Trophoblast cell (in vitro differentiated cells and primary cell): Measurements from ENCODE around the gene EPM2AIP1.
A peak's percentile ranks its signal among the peaks of the same experiment; 100 is the strongest.

ENCODE experiments used
- DNase-seq, 2 donors: peaks; one replicate each; pipeline ENCODE4 v3.0.0-alpha.2; 2016
- H2AFZ ChIP-seq: 2 replicates; pipeline ENCODE4 v1.6.1; 2013; ENCODE audit warnings: low read length, moderate library complexity, mild to moderate bottlenecking; ENCODE audit not compliant: insufficient read depth, poor library complexity
- H2AK5ac ChIP-seq: 2 replicates; pipeline ENCODE4 v1.6.1; 2013; ENCODE audit warnings: mild to moderate bottlenecking, low read length
- H2BK120ac ChIP-seq: 2 replicates; pipeline ENCODE4 v1.6.1; 2013; ENCODE audit warnings: low read length, mild to moderate bottlenecking, moderate library complexity; ENCODE audit not compliant: insufficient read depth, poor library complexity
- H2BK12ac ChIP-seq: 2 replicates; pipeline ENCODE4 v1.6.1; 2013; ENCODE audit warnings: mild to moderate bottlenecking, low read length, moderate library complexity
- H2BK5ac ChIP-seq: 2 replicates; pipeline ENCODE4 v1.6.1; 2013; ENCODE audit warnings: low read length, low read depth, moderate library complexity, mild to moderate bottlenecking; ENCODE audit not compliant: poor library complexity
- H3K14ac ChIP-seq: 2 replicates; pipeline ENCODE4 v1.6.1; 2013; ENCODE audit warnings: mild to moderate bottlenecking, low read length
- H3K18ac ChIP-seq: 2 replicates; pipeline ENCODE4 v1.6.1; 2013; ENCODE audit warnings: mild to moderate bottlenecking, low read length
- H3K23ac ChIP-seq: 2 replicates; pipeline ENCODE4 v1.6.1; 2013; ENCODE audit warnings: low read length
- H3K27ac ChIP-seq: 2 replicates; pipeline ENCODE4 v1.5.1; 2013; ENCODE audit warnings: low read depth, mild to moderate bottlenecking, inconsistent platforms, low read length, moderate library complexity
- H3K27me3 ChIP-seq: 2 replicates; pipeline ENCODE4 v1.6.1; 2013; ENCODE audit warnings: inconsistent platforms, mild to moderate bottlenecking, low read length, moderate library complexity; ENCODE audit not compliant: insufficient read depth
- H3K36me3 ChIP-seq, 2 experiments: 1 replicate in 1 of 2; 2 replicates in 1 of 2; pipeline ENCODE4 v1.6.1; 2013; ENCODE audit warnings: low read length in 2 of 2, mild to moderate bottlenecking in 2 of 2, moderate library complexity in 1 of 2; ENCODE audit not compliant: insufficient read depth in 2 of 2, control insufficient read depth in 1 of 2
- H3K4ac ChIP-seq: 2 replicates; pipeline ENCODE4 v1.6.1; 2013; ENCODE audit warnings: low read depth, mild to moderate bottlenecking, low read length, moderate library complexity
- H3K4me1 ChIP-seq, 2 experiments: 1 replicate in 1 of 2; 2 replicates in 1 of 2; pipeline ENCODE4 v1.6.1; 2013; ENCODE audit warnings: low read length in 2 of 2, mild to moderate bottlenecking in 2 of 2, moderate library complexity in 1 of 2; ENCODE audit not compliant: insufficient read depth in 2 of 2, control insufficient read depth in 1 of 2
- H3K4me2 ChIP-seq: 2 replicates; pipeline ENCODE4 v1.6.1; 2013; ENCODE audit warnings: inconsistent platforms, mild to moderate bottlenecking, low read length, moderate library complexity
- H3K4me3 ChIP-seq: 2 replicates; pipeline ENCODE4 v1.5.1; 2013; ENCODE audit warnings: mild to moderate bottlenecking, low read depth, low read length, inconsistent platforms
- H3K79me1 ChIP-seq: one replicate; pipeline ENCODE4 v1.6.1; 2013; ENCODE audit warnings: low read length
- H3K79me2 ChIP-seq: 2 replicates; pipeline ENCODE4 v1.6.1; 2013; ENCODE audit warnings: low read length, mild to moderate bottlenecking; ENCODE audit not compliant: control insufficient read depth, insufficient read depth, poor library complexity
- H3K9ac ChIP-seq: 2 replicates; pipeline ENCODE4 v1.6.1; 2013; ENCODE audit warnings: mild to moderate bottlenecking, low read length
- H3K9me3 ChIP-seq: 2 replicates; pipeline ENCODE4 v1.6.1; 2013; ENCODE audit warnings: low read depth, mild to moderate bottlenecking, control low read depth, inconsistent platforms, low read length; ENCODE audit not compliant: insufficient read depth
- H4K12ac ChIP-seq: 2 replicates; pipeline ENCODE4 v1.6.1; 2013; ENCODE audit warnings: low read depth, mild to moderate bottlenecking, low read length, moderate library complexity
- H4K8ac ChIP-seq: 2 replicates; pipeline ENCODE4 v1.6.1; 2013; ENCODE audit warnings: low read depth, mild to moderate bottlenecking, low read length, moderate library complexity
- H4K91ac ChIP-seq: one replicate; pipeline ENCODE4 v1.6.1; 2013; ENCODE audit warnings: low read depth, mild to moderate bottlenecking, low read length, moderate library complexity
- WGBS: extraction: QIAGEN DNeasy Blood & Tissue Kit; methylation state at CpG from one replicate; pipeline ENCODE4 v1.1.7; 2013; ENCODE audit warnings: missing lambda C conversion rate; ENCODE audit not compliant: insufficient read length, insufficient coverage; ENCODE audit errors: extremely low coverage; 5-methylcytosine and 5-hydroxymethylcytosine counted together

EPM2AIP1 gene

GRCh38 chr3:36972163-36972562 is 20.8 kb downstream of the EPM2AIP1 start:
- Histone ChIP-seq H3K14ac (no peak overlapping the region), H3K79me2 (no peaks in the 10 kb centered on the region), H3K27me3 (no peaks in the 10 kb centered on the region), H3K4ac (no peak overlapping the region), H2AK5ac (no peak overlapping the region), H2BK12ac (no peak overlapping the region), H2AFZ (no peak overlapping the region), H2BK5ac (no peak overlapping the region), H3K23ac (no peak overlapping the region), H3K18ac (no peak overlapping the region), H3K9me3 (peaks cover 3% of the 10 kb centered on the region), H3K4me1 (peaks cover 0 to 4% of the 10 kb centered on the region in 2 experiments), H3K36me3 (peaks cover 0 to 2% of the 10 kb centered on the region in 2 experiments), H4K91ac (no peak overlapping the region), H2BK120ac (no peak overlapping the region), H3K4me3 (no peak overlapping the region), H4K12ac (no peak overlapping the region), H4K8ac (no peak overlapping the region), H3K79me1 (peaks cover 3% of the 10 kb centered on the region), H3K27ac (no peak overlapping the region), H3K9ac (no peak overlapping the region), H3K4me2 (no peak overlapping the region)
- DNase-seq, result no peak
- no CpG with 5 or more reads among the region's 2 CpGs for WGBS

DNA sequence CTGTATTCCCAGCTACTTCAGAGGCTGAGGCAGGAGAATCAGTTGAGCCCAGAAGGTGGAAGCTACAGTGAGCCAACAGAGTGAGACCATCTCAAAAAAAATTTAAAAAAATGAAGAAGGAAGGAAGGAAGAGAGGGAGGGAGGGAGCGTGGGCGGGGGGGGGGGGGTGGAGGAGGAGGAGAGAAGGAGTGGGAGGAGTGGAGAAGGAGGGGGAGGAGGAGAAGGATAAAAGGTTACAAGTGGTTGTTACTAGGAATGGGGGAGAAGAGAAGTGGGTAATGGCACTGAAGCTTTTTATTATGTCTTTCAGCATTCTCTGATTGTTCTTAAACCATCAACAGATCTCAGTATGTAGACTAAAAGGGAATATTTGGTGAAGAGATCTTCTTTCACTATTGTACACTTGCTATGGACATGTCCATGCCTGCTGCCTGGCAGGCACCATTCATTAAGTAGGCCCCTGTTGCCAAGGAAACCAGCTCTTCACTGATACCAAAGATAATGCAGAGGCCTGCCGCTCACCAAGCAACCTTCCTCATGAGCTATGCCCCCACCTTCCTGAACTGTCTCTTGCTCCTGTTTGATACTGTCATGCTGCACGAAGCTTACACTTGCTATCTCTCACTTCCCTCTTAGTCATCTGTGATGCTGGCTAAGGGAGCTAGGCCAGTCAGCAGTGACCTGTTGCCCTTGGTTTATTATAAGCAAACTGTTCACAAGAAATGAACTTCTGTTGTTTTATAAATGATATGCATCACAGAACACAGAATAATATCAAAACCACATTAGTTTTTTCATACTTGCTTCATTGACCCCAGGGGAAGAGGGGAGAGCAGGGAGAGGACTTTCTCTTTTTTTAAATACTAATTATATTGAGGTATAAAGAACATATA is 23.1 kb downstream of the EPM2AIP1 start:
- Histone ChIP-seq H3K79me2 (no peaks in the 10 kb centered on the region), H3K9ac (no peak overlapping the region), H2AK5ac (no peak overlapping the region)

GRCh38 chr3:36969085-36969484 is 23.8 kb downstream of the EPM2AIP1 start:
- Histone ChIP-seq H4K8ac (peak overlapping the region; percentile 83), H3K79me1 (peaks cover 7% of the 10 kb centered on the region), H3K18ac (peak overlapping the region; percentile 73), H2AK5ac (no peak overlapping the region), H3K27ac (peak overlapping the region; percentile 27), H2AFZ (peak overlapping the region; percentile 40), H3K9me3 (no peaks in the 10 kb centered on the region), H3K4me1 (peaks cover 6 to 7% of the 10 kb centered on the region in 2 experiments), H3K36me3 (no peaks in the 10 kb centered on the region), H3K9ac (no peak overlapping the region), H3K79me2 (no peaks in the 10 kb centered on the region), H2BK5ac (peak overlapping the region; percentile 83), H3K4ac (no peak overlapping the region), H3K4me3 (no peak overlapping the region), H2BK12ac (peak overlapping the region; percentile 92), H2BK120ac (no peak overlapping the region), H4K91ac (peak overlapping the region; percentile 84), H4K12ac (no peak overlapping the region), H3K14ac (peak overlapping the region; percentile 81), H3K4me2 (no peak overlapping the region), H3K23ac (no peak overlapping the region), H3K27me3 (no peaks in the 10 kb centered on the region)
- no peak for DNase-seq
- no CpG with 5 or more reads among the region's 4 CpGs for WGBS

More for the DNA sequence above, 23.1 kb downstream of the EPM2AIP1 start:
- no peak overlapping the region for H3K23ac ChIP-seq
- peak overlapping the region; percentile 83 for H2BK5ac ChIP-seq
- H3K14ac ChIP-seq, result peak overlapping the region; percentile 81
- peak overlapping the region; percentile 73 for H3K18ac ChIP-seq
- DNase-seq, result peak; percentile 33 to 47
- peak overlapping the region; percentile 92 for H2BK12ac ChIP-seq
- peak overlapping the region; percentile 27 for H3K27ac ChIP-seq
- no peaks in the 10 kb centered on the region for H3K27me3 ChIP-seq
- no CpG with 5 or more reads among the region's 4 CpGs for WGBS
- peak overlapping the region; percentile 83 for H4K8ac ChIP-seq
- no peak overlapping the region for H3K4me2 ChIP-seq
- H3K4ac ChIP-seq, result no peak overlapping the region
- peak overlapping the region; percentile 40 for H2AFZ ChIP-seq
- H2BK120ac ChIP-seq, result no peak overlapping the region
- H4K91ac ChIP-seq, result peak overlapping the region; percentile 84
- H3K36me3 ChIP-seq, result peaks cover 0 to 2% of the 10 kb centered on the region in 2 experiments
- H3K9me3 ChIP-seq, result no peaks in the 10 kb centered on the region
- peaks cover 7% of the 10 kb centered on the region for H3K79me1 ChIP-seq
- H3K4me1 ChIP-seq, result peaks cover 6 to 7% of the 10 kb centered on the region in 2 experiments
- H3K4me3 ChIP-seq, result no peak overlapping the region
- no peak overlapping the region for H4K12ac ChIP-seq

GRCh38 chr3:36965440-36965839 is 27.5 kb downstream of the EPM2AIP1 start:
- Histone ChIP-seq H2AFZ (no peak overlapping the region), H3K27ac (peak overlapping the region; percentile 63), H3K14ac (no peak overlapping the region), H2BK12ac (no peak overlapping the region), H4K91ac (peak overlapping the region; percentile 92), H3K79me2 (no peaks in the 10 kb centered on the region), H3K4me2 (peak overlapping the region; percentile 52), H3K9ac (no peak overlapping the region), H3K36me3 (no peaks in the 10 kb centered on the region), H3K4me3 (no peak overlapping the region), H3K4ac (no peak overlapping the region), H3K23ac (no peak overlapping the region), H3K27me3 (no peaks in the 10 kb centered on the region), H4K12ac (no peak overlapping the region), H3K9me3 (no peaks in the 10 kb centered on the region), H2BK120ac (no peak overlapping the region), H3K18ac (no peak overlapping the region), H4K8ac (no peak overlapping the region), H3K4me1 (peaks cover 6 to 7% of the 10 kb centered on the region in 2 experiments), H2BK5ac (no peak overlapping the region), H2AK5ac (no peak overlapping the region), H3K79me1 (peaks cover 7% of the 10 kb centered on the region)
- peak; percentile 42 to 59 for DNase-seq
- no CpG with 5 or more reads among the region's 3 CpGs for WGBS
